WERI-Rb-1 (cell line): ENCODE results near the gene TMEM117.
A peak's percentile ranks its signal among the peaks of the same experiment; 100 is the strongest.

Experiments
- DNase-seq: peaks from one replicate; pipeline ENCODE4 v3.0.0-alpha.2; 2020
- H3K27ac ChIP-seq: fragments of 250-450 bp; sonication (Bioruptor Pico); 2 replicates; pipeline ENCODE4 v1.5.1; 2020; ENCODE audit warnings: mild to moderate bottlenecking, moderate library complexity
- H3K27me3 ChIP-seq: fragments of 250-450 bp; sonication (Bioruptor Pico); 2 replicates; pipeline ENCODE4 v1.5.1; 2021; ENCODE audit warnings: mild to moderate bottlenecking, low read depth, moderate library complexity; ENCODE audit not compliant: insufficient read depth, severe bottlenecking
- H3K36me3 ChIP-seq: fragments of 250-450 bp; sonication (Bioruptor Pico); 2 replicates; pipeline ENCODE4 v1.5.1; 2020; ENCODE audit warnings: mild to moderate bottlenecking, moderate library complexity
- H3K4me3 ChIP-seq: 2 replicates; pipeline ENCODE4 v1.5.1; 2011; ENCODE audit warnings: low read depth, mild to moderate bottlenecking, control low read depth, low read length
- H3K9me3 ChIP-seq: fragments of 250-450 bp; sonication (Bioruptor Pico); 2 replicates; pipeline ENCODE4 v1.5.1; 2021; ENCODE audit warnings: mild to moderate bottlenecking, moderate library complexity; ENCODE audit not compliant: severe bottlenecking
- TF ChIP-seq, protein P1 (sequence below): IDR thresholded peaks from 2 replicates; pipeline ENCODE4 v1.5.1; 2011; ENCODE audit warnings: low read depth, mild to moderate bottlenecking, control low read depth, inconsistent platforms, low read length

Gene TMEM117

DNA sequence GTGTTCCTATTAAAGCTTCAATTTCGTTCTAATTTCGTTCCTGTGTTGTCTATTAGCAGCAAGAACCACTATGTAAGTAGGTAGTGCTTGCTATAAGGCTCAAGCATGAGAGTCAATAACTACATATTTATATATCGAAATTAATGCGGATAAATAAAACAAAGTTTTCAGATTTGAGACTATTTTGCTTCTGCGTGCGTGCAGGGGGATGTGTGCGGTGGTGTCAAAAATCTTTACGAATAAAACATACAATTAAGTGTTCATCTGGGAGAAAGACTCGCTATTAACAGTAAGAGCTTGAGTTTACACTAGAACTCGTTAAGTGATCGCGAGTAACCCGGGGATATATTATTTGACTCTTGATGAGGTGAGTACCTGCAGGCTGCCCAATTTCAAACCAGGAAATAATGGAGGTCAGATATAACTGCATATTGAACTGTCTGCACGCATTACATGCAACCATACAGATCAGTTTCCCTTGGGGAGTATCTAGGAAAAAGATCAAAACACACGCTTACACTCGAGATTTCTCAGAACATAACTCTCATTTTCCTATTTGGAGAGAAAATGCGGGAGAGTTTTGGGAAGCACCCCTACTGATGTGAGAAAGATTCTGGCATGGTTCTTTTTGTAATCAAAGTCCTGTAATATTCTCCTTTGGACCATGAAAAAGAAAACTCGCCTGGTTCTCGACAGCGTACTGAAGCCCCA is 30.6 kb upstream of the TMEM117 start:
- TF ChIP-seq, protein P1, sequence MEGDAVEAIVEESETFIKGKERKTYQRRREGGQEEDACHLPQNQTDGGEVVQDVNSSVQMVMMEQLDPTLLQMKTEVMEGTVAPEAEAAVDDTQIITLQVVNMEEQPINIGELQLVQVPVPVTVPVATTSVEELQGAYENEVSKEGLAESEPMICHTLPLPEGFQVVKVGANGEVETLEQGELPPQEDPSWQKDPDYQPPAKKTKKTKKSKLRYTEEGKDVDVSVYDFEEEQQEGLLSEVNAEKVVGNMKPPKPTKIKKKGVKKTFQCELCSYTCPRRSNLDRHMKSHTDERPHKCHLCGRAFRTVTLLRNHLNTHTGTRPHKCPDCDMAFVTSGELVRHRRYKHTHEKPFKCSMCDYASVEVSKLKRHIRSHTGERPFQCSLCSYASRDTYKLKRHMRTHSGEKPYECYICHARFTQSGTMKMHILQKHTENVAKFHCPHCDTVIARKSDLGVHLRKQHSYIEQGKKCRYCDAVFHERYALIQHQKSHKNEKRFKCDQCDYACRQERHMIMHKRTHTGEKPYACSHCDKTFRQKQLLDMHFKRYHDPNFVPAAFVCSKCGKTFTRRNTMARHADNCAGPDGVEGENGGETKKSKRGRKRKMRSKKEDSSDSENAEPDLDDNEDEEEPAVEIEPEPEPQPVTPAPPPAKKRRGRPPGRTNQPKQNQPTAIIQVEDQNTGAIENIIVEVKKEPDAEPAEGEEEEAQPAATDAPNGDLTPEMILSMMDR: no peak
- H3K27ac ChIP-seq: peak overlapping the region; percentile 92
- H3K36me3 ChIP-seq: peaks cover 29% of the 10 kb centered on the region
- H3K9me3 ChIP-seq: no peaks in the 10 kb centered on the region
- no peak for DNase-seq
- H3K4me3 ChIP-seq: peak overlapping the region; percentile 80
- no peaks in the 10 kb centered on the region for H3K27me3 ChIP-seq

- Histone ChIP-seq H3K27ac (peak within 1 kb of the TSS; percentile 92), H3K36me3 (peaks cover 21% of the 10 kb centered on the region), H3K9me3 (no peaks in the 10 kb centered on the region), H3K4me3 (peak within 1 kb of the TSS; percentile 80), H3K27me3 (no peaks in the 10 kb centered on the region)
- TF ChIP-seq, protein P1: peak; percentile 36
- peak; percentile 81 for DNase-seq
Measured at GRCh38 chr12:43805860-43806736, 29.8 kb upstream of the TMEM117 start, which contains the start of gene TWF1. TWF1 (minus strand) TSS chr12:43806317; CDS start chr12:43806245, 72 bp downstream.

DNA sequence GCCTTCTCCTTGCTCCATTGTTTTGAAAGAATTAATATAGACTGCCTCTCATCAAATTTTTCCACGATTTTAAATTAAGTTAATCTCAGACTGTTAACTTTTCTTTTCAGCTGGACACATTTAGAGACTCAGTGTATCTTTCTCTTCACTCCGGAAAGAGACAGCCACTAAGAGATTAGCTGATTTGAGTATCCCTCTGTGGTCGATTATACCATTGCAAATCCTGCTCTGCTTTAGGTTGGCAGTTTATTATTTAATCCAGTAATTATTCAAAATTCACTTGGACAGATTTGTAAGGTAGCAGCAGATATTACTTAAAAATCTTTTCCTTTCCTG is 29.2 kb upstream of the TMEM117 start:
- H3K36me3 ChIP-seq: peaks cover 17% of the 10 kb centered on the region
- peak overlapping the region; percentile 80 for H3K4me3 ChIP-seq
- DNase-seq: no peak
- H3K27ac ChIP-seq: peak overlapping the region; percentile 92
- H3K9me3 ChIP-seq: no peaks in the 10 kb centered on the region
- TF ChIP-seq, protein P1: no peak
- no peaks in the 10 kb centered on the region for H3K27me3 ChIP-seq

DNA sequence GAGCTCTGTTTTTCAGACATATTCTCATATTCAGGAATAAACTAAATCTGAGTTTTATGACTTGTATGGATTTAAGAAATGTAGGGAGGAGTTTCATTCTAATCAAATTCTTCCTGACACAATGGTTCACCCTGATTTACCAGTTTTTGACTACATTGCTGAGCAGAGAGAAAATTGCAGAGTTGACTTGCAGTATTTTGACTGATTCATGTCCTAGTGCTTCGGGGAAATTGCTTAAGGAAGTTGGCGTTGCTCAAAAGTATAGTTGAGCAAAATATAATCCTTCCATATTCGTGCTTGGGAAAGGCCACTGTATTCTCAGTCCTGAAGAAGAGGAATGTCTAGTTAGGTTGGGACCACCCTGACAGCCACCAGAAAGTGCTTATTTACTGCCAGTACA is 28.5 kb upstream of the TMEM117 start:
- Histone ChIP-seq H3K4me3 (no peak overlapping the region), H3K27me3 (no peaks in the 10 kb centered on the region), H3K9me3 (no peaks in the 10 kb centered on the region), H3K27ac (no peak overlapping the region), H3K36me3 (peaks cover 10% of the 10 kb centered on the region)
- TF ChIP-seq, protein P1: no peak
- DNase-seq: no peak

DNA sequence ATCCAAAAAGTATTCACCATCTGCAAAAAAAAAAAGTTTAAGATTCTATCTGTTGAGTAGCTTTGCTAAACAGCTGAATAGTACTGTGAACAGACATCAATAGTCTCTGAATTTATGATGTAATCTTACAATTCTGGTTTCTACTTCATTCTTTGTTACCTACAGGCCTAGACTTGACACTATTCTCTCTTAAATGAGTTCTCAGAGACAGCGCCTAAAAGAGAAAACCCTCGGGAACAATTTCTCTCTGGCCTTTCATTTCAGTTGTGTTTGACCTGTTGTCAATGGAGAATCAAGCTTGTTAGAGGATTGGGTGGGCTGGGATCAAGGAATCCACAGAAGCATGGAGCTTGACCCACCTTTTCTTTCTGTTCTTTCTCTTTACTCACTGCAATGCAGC is 23.8 kb upstream of the TMEM117 start:
- H3K36me3 ChIP-seq: no peaks in the 10 kb centered on the region
- H3K27me3 ChIP-seq: no peaks in the 10 kb centered on the region
- no peak overlapping the region for H3K27ac ChIP-seq
- H3K9me3 ChIP-seq: no peaks in the 10 kb centered on the region
- H3K4me3 ChIP-seq: no peak overlapping the region
- DNase-seq: no peak
- TF ChIP-seq, protein P1: no peak
